ENCODE measurements around the gene UBL3.

DNA sequence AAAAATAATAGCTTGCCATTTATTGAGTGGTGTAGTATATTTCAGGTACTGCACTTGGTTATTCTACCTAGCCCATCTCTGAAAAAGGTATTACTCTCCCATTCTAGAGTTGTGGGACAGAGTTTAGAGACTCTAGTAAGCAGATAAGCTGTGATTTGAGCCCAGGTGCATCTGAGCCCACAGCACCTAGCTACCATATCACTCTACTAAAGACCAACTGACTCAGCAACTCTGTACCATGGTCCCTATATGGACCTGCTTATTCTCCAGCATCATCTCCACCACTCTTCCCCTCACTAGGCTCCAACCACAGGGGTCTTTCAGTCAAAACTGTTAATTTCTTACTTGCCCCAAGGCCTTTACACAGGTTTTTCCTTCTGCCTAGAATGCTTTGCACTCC is 64.4 kb downstream of the UBL3 start:
- TF ChIP-seq EZH2phosphoT487 (IDR thresholded peaks at IDR 0.05; ENCODE audit: borderline replicate concordance, low read depth) (no peak), TAF1 (IDR thresholded peaks at IDR 0.05; ENCODE audit: borderline replicate concordance, low read depth, low read length) (no peak), RFX5 (IDR thresholded peaks at IDR 0.05; ENCODE audit: low read length) (no peak), RXRA (IDR thresholded peaks at IDR 0.05; ENCODE audit: borderline replicate concordance, low read depth) (no peak)
- TF ChIP-seq, protein P1, sequence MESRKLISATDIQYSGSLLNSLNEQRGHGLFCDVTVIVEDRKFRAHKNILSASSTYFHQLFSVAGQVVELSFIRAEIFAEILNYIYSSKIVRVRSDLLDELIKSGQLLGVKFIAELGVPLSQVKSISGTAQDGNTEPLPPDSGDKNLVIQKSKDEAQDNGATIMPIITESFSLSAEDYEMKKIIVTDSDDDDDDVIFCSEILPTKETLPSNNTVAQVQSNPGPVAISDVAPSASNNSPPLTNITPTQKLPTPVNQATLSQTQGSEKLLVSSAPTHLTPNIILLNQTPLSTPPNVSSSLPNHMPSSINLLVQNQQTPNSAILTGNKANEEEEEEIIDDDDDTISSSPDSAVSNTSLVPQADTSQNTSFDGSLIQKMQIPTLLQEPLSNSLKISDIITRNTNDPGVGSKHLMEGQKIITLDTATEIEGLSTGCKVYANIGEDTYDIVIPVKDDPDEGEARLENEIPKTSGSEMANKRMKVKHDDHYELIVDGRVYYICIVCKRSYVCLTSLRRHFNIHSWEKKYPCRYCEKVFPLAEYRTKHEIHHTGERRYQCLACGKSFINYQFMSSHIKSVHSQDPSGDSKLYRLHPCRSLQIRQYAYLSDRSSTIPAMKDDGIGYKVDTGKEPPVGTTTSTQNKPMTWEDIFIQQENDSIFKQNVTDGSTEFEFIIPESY (IDR thresholded peaks at IDR 0.05; ENCODE audit: borderline replicate concordance, low read depth) = no peak
- TF ChIP-seq, protein P2, sequence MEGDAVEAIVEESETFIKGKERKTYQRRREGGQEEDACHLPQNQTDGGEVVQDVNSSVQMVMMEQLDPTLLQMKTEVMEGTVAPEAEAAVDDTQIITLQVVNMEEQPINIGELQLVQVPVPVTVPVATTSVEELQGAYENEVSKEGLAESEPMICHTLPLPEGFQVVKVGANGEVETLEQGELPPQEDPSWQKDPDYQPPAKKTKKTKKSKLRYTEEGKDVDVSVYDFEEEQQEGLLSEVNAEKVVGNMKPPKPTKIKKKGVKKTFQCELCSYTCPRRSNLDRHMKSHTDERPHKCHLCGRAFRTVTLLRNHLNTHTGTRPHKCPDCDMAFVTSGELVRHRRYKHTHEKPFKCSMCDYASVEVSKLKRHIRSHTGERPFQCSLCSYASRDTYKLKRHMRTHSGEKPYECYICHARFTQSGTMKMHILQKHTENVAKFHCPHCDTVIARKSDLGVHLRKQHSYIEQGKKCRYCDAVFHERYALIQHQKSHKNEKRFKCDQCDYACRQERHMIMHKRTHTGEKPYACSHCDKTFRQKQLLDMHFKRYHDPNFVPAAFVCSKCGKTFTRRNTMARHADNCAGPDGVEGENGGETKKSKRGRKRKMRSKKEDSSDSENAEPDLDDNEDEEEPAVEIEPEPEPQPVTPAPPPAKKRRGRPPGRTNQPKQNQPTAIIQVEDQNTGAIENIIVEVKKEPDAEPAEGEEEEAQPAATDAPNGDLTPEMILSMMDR (IDR thresholded peaks at IDR 0.05) = no peak

All from SK-N-SH (cell line).